Pancreas (tissue), 10 donors: ENCODE data around the gene ARFGAP1. TPM values are rescaled to one million over a fixed set of nuclear protein-coding genes. Genes with fewer than 3 reads are reported as not detected.

Source experiments
- ATAC-seq, 4 donors: fragments of 200-7000 bp; cut with Tn5 transposase; one replicate each; pipeline versions ENCODE4 v1.8.0 to v1.9.1; 2020; ENCODE audit warnings: mild to moderate bottlenecking in 4 of 4, moderate library complexity in 4 of 4
- DNase-seq, 6 donors: peaks; one replicate each; pipeline ENCODE4 v3.0.0-alpha.2; 2020
- FAIRE-seq: peaks from 2 replicates; lab custom pipeline; 2012; peaks lifted over from hg19 to GRCh38; lab: Jason Lieb, UNC
- H3K27ac ChIP-seq, 4 donors: fragments of 200-600 bp; sonication (generic); 1 replicate in 3 of 4; 2 replicates in 1 of 4; pipeline versions ENCODE4 v1.5.0 to v1.8.0; 2020
- H3K27me3 ChIP-seq, 4 donors: fragments of 200-600 bp; one replicate each; pipeline ENCODE4 v1.8.0; 2021
- H3K36me3 ChIP-seq, 3 donors: fragments of 200-600 bp; sonication (generic) in 1 of 3; one replicate each; pipeline versions ENCODE4 v1.5.0 to v1.8.0; 2020 to 2021
- H3K4me1 ChIP-seq, 3 donors: fragments of 200-600 bp; one replicate each; pipeline ENCODE4 v1.8.0; 2021
- H3K4me3 ChIP-seq, 4 donors: fragments of 200-600 bp; sonication (generic) in 2 of 4; one replicate each; pipeline versions ENCODE4 v1.5.0 to v1.8.0; 2020 to 2021
- H3K9me3 ChIP-seq, 4 donors: fragments of 200-600 bp; one replicate each; pipeline ENCODE4 v1.8.0; 2021
- CTCF ChIP-seq, 4 donors: fragments of 200-600 bp; sonication (generic) in 3 of 4; IDR thresholded peaks; one replicate each; pipeline versions ENCODE4 v1.5.0 to v1.8.0; 2021; ENCODE audit warnings: antibody characterized with exemption in 4 of 4
- WGBS, 2 donors: extraction: QIAGEN DNeasy Blood & Tissue Kit; methylation state at CpG; one replicate each; pipeline ENCODE4 v1.1.7; 2013; 5-methylcytosine and 5-hydroxymethylcytosine counted together
- intact Hi-C, 3 donors: fragments of 100-400 bp; cut with DNase I; formaldehyde crosslinking; loops; one replicate each; pipeline versions ENCODE4 v1.11.1 to v1.14.2; 2022
- polyA plus RNA-seq, 2 donors: library from polyadenylated mRNA; stranded (reverse); fragments of 200-250 nt; gene quantifications; one replicate each; pipeline ENCODE4 v1.2.3, GENCODE V29; 2013
- total RNA-seq, 6 donors: library from RNA; stranded (reverse); fragmentation: NEBNext Ultra II Directional in 4 of 6; extraction: Animal tissue kit (Norgen Biotek cat#: 25700) in 4 of 6; gene quantifications; one replicate each; pipeline versions ENCODE4 v1.2.1 to v1.2.4, GENCODE V29; 2021 to 2023
- donor health status: healthy with polysubstance abuse.
- donor health status: DM: no; HTN: no; CAD: no; lungs with moderate emphysema.
- donor health status: DM: no; HTN: no; CAD: no.
- donor health status: control.
- donor health status: control.
- donor health status: Bipolar disorder and iron deficiency.
- donor health status: DM: yes; HTN: yes; CAD: no.
- donor health status: DM: no; HTN: no; CAD: no.
- donor health status: DM: no; HTN: no; CAD: no.
- donor health status: DM: yes; HTN: yes; CAD: no.

Gene ARFGAP1
- total and polyA plus RNA-seq, 8 donors = 34.0 to 251 (median 53.3) TPM

DNA sequence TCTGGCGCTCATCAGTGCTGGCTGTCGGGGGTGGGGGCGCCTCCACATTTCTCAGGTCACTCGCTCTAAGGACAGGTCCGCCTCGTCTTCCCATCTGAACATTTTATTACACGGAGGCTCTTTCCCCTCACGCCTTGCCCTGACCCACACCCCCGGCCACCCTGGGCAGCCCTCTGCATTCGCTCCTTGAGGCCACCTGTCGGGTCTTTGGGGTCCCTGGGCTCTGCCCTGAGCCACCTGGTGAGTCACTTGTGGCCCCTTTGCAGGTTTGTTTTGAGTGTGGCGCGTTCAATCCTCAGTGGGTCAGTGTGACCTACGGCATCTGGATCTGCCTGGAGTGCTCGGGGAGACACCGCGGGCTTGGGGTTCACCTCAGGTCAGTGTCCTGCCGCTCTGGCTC is 3.2 kb downstream of the ARFGAP1 start:
- FAIRE-seq = no peak
- H3K9me3 ChIP-seq = no peaks in the 10 kb centered on the region
- no peak overlapping the region for H3K4me3 ChIP-seq
- WGBS, 2 donors = 89 to 93% methylated on average over 18 of the region's 18 CpGs
- peaks cover 0 to 18% (median 7%) of the 10 kb centered on the region in 3 donors for H3K4me1 ChIP-seq
- H3K36me3 ChIP-seq = peaks cover 0 to 30% (median 11%) of the 10 kb centered on the region in 3 donors
- H3K27ac ChIP-seq = no peak overlapping the region
- no peak for ATAC-seq
- H3K27me3 ChIP-seq = no peaks in the 10 kb centered on the region
- DNase-seq = no peak
- TF ChIP-seq CTCF (IDR thresholded peaks at IDR 0.05) = no peak
- intact Hi-C loops = no loop called here

DNA sequence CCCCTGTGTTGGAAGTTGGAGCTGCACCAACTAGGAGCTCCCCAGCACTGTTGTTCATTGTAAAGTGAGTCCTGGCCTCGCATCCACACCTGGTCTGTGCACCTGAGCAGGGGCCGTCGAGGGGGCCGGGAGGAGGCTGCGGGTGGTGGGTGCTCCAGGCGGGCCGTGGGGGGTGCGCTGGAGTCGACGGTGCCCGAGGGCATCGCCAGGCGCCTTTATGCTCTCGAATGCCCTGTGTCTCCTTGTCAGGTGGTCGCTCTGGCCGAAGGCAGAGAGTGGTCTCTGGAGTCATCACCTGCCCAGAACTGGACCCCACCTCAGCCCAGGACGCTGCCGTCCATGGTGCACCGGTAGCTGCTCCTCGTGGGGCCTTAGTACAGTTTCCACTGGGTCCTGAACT is 4.3 kb downstream of the ARFGAP1 start:
- ATAC-seq (no peak), FAIRE-seq (no peak), DNase-seq (peak in 1 of 6 donors; percentile 62)
- WGBS, 2 donors = 89 to 92% methylated on average over 20 of the region's 20 CpGs
- Histone ChIP-seq H3K4me3 (no peak overlapping the region), H3K27me3 (no peaks in the 10 kb centered on the region), H3K27ac (no peak overlapping the region), H3K4me1 (peaks cover 0 to 15% (median 4%) of the 10 kb centered on the region in 3 donors), H3K9me3 (no peaks in the 10 kb centered on the region), H3K36me3 (peaks cover 0 to 30% (median 11%) of the 10 kb centered on the region in 3 donors)
- intact Hi-C loops = no loop called here
- TF ChIP-seq CTCF (IDR thresholded peaks at IDR 0.05) = no peak

- intact Hi-C loops = no loop called here
- H3K4me1 ChIP-seq = peaks cover 0 to 15% (median 4%) of the 10 kb centered on the region in 3 donors
- H3K4me3 ChIP-seq = no peak overlapping the region
- no peak for TF ChIP-seq CTCF (IDR thresholded peaks at IDR 0.05)
- DNase-seq = peak in 2 of 6 donors; percentile 14 to 57
- 92 to 94% methylated on average over 30 of the region's 30 CpGs for WGBS, 2 donors
- H3K9me3 ChIP-seq = no peaks in the 10 kb centered on the region
- no peak overlapping the region for H3K27ac ChIP-seq
- H3K27me3 ChIP-seq = no peaks in the 10 kb centered on the region
- peaks cover 0 to 33% (median 11%) of the 10 kb centered on the region in 3 donors for H3K36me3 ChIP-seq
- no peak for ATAC-seq
- no peak for FAIRE-seq
Measured at GRCh38 chr20:63277466-63278272, 5.1 kb downstream of the ARFGAP1 start.

GRCh38 chr20:63278661-63279060 is 6.0 kb downstream of the ARFGAP1 start:
- Histone ChIP-seq H3K27ac (no peak overlapping the region), H3K27me3 (no peaks in the 10 kb centered on the region), H3K4me1 (peaks cover 0 to 14% (median 4%) of the 10 kb centered on the region in 3 donors), H3K36me3 (peaks cover 0 to 42% (median 11%) of the 10 kb centered on the region in 3 donors), H3K9me3 (no peaks in the 10 kb centered on the region), H3K4me3 (no peak overlapping the region)
- no peak for TF ChIP-seq CTCF (IDR thresholded peaks at IDR 0.05)
- DNase-seq (peak in 2 of 6 donors; percentile 16 to 43), FAIRE-seq (no peak), ATAC-seq (no peak)
- WGBS, 2 donors = 86 to 91% methylated on average over 17 of the region's 17 CpGs
- intact Hi-C loops = no loop called here

GRCh38 chr20:63279931-63280330 is 7.3 kb downstream of the ARFGAP1 start:
- FAIRE-seq = no peak
- peaks cover 0 to 2% (median 1%) of the 10 kb centered on the region in 3 donors for H3K4me1 ChIP-seq
- TF ChIP-seq CTCF (IDR thresholded peaks at IDR 0.05) = no peak
- H3K27ac ChIP-seq = no peak overlapping the region
- intact Hi-C loops = no loop called here
- WGBS, 2 donors = 92 to 93% methylated on average over 15 of the region's 15 CpGs
- peak in 1 of 6 donors; percentile 13 for DNase-seq
- peaks cover 0 to 44% (median 11%) of the 10 kb centered on the region in 3 donors for H3K36me3 ChIP-seq
- no peaks in the 10 kb centered on the region for H3K9me3 ChIP-seq
- no peak overlapping the region for H3K4me3 ChIP-seq
- H3K27me3 ChIP-seq = no peaks in the 10 kb centered on the region
- ATAC-seq = no peak
